Neural cell (in vitro differentiated cells): ENCODE data around the gene KREMEN1. TPM values are rescaled to one million over a fixed set of nuclear protein-coding genes. Genes with fewer than 3 reads are reported as not detected.

Experiments used
- H2AFZ ChIP-seq: fragments of 200-600, 300-800 bp; sonication (generic), shearing (Covaris generic); 2 replicates; pipeline ENCODE4 v1.6.0; 2014; ENCODE audit warnings: low read depth, mild to moderate bottlenecking, antibody characterized with exemption, low read length, moderate library complexity
- H3F3A ChIP-seq: fragments of 200-600 bp; shearing (Covaris generic); 2 replicates; pipeline ENCODE4 v1.6.1; 2016; ENCODE audit warnings: mild to moderate bottlenecking, moderate library complexity, mixed read lengths, antibody characterized with exemption, low read length; ENCODE audit not compliant: insufficient read depth, poor library complexity, severe bottlenecking
- H3K27ac ChIP-seq: fragments of 200-600, 300-800 bp; sonication (generic), shearing (Covaris generic); 2 replicates; pipeline ENCODE4 v1.5.1; 2014; ENCODE audit warnings: mild to moderate bottlenecking, low read length, moderate library complexity
- H3K27me3 ChIP-seq: fragments of 300-800, 200-600 bp; sonication (generic), shearing (Covaris generic); 2 replicates; pipeline ENCODE4 v1.6.0; 2014; ENCODE audit warnings: mild to moderate bottlenecking, low read depth, low read length, moderate library complexity; ENCODE audit not compliant: insufficient read depth
- H3K36me3 ChIP-seq: fragments of 300-800, 200-600 bp; sonication (generic), shearing (Covaris generic); 2 replicates; pipeline ENCODE4 v1.5.1; 2014; ENCODE audit warnings: mild to moderate bottlenecking, antibody characterized with exemption, low read length, moderate library complexity; ENCODE audit not compliant: insufficient read depth
- H3K4me2 ChIP-seq: fragments of 300-800, 200-600 bp; sonication (generic), shearing (Covaris generic); 2 replicates; pipeline ENCODE4 v1.6.0; 2014; ENCODE audit warnings: mild to moderate bottlenecking, low read length
- H3K4me3 ChIP-seq: fragments of 300-800, 200-600 bp; sonication (generic), shearing (Covaris generic); 2 replicates; pipeline ENCODE4 v1.5.1; 2014; ENCODE audit warnings: mild to moderate bottlenecking, low read length, moderate library complexity
- H3K79me2 ChIP-seq: fragments of 200-600 bp; shearing (Covaris generic); replicated peaks from 2 replicates; pipeline ENCODE4 v1.6.0; 2014; ENCODE audit warnings: mild to moderate bottlenecking, low read length, moderate library complexity; ENCODE audit not compliant: insufficient read depth
- H3K9ac ChIP-seq: fragments of 300-800, 200-600 bp; sonication (generic), shearing (Covaris generic); 2 replicates; pipeline ENCODE4 v1.6.1; 2016; ENCODE audit warnings: mild to moderate bottlenecking, low read length, mixed read lengths
- H3K9me2 ChIP-seq: fragments of 200-600 bp; shearing (Covaris generic); 2 replicates; pipeline ENCODE4 v1.6.1; 2016; ENCODE audit warnings: mild to moderate bottlenecking, low read length, mixed read lengths; ENCODE audit not compliant: insufficient read depth
- H3K9me3 ChIP-seq: fragments of 200-600, 300-800 bp; sonication (generic), shearing (Covaris generic); 2 replicates; pipeline ENCODE4 v1.6.1; 2016; ENCODE audit warnings: mild to moderate bottlenecking, mixed run types, low read length, moderate library complexity, mixed read lengths
- H4K20me1 ChIP-seq: fragments of 200-600 bp; shearing (Covaris generic); 2 replicates; pipeline ENCODE4 v1.6.1; 2016; ENCODE audit warnings: mild to moderate bottlenecking, mixed run types; ENCODE audit not compliant: insufficient read depth
- EP300 ChIP-seq: fragments of 450-650 bp; conservative IDR thresholded peaks from 2 replicates; pipeline ENCODE4 v1.6.1; 2014; ENCODE audit warnings: antibody characterized with exemption, mild to moderate bottlenecking, moderate library complexity; ENCODE audit not compliant: poor library complexity, severe bottlenecking
- EZH2 ChIP-seq: fragments of 200-600, 300-800 bp; shearing (Covaris generic), sonication (generic); IDR thresholded peaks from 2 replicates; pipeline ENCODE4 v1.6.1; 2014; ENCODE audit warnings: antibody characterized with exemption, low read length, borderline replicate concordance, mild to moderate bottlenecking; ENCODE audit not compliant: insufficient read depth, poor library complexity, severe bottlenecking
- MXI1 ChIP-seq: fragments of 450-650 bp; conservative IDR thresholded peaks from 2 replicates; pipeline ENCODE4 v1.6.1; 2014; ENCODE audit warnings: antibody characterized with exemption, mild to moderate bottlenecking; ENCODE audit not compliant: poor library complexity, severe bottlenecking
- POLR2AphosphoS5 ChIP-seq: IDR thresholded peaks from 2 replicates; pipeline ENCODE4 v1.6.1; 2012
- RAD21 ChIP-seq: fragments of 450-650 bp; conservative IDR thresholded peaks from 2 replicates; pipeline ENCODE4 v1.6.1; 2014; ENCODE audit warnings: antibody characterized with exemption, mild to moderate bottlenecking, moderate library complexity
- SMC3 ChIP-seq: fragments of 450-650 bp; conservative IDR thresholded peaks from 2 replicates; pipeline ENCODE4 v1.6.1; 2014; ENCODE audit warnings: antibody characterized with exemption, mild to moderate bottlenecking, moderate library complexity; ENCODE audit not compliant: poor library complexity
- TAF1 ChIP-seq: IDR thresholded peaks from 2 replicates; pipeline ENCODE4 v1.6.1; 2012; ENCODE audit warnings: low read depth
- polyA plus RNA-seq: library from polyadenylated mRNA; depleted of rRNA; stranded (reverse); fragments of >200 nt; gene quantifications from 2 replicates; pipeline ENCODE4 v1.2.3, GENCODE V29; 2014
- TF ChIP-seq, protein P1 (sequence below): IDR thresholded peaks from 2 replicates; pipeline ENCODE4 v1.6.1; 2012; ENCODE audit warnings: borderline replicate concordance
- TF ChIP-seq, protein P2 (sequence below): fragments of 450-650 bp; IDR thresholded peaks from 2 replicates; pipeline ENCODE4 v1.5.1; 2014; ENCODE audit warnings: antibody characterized with exemption, mild to moderate bottlenecking, moderate library complexity; ENCODE audit not compliant: poor library complexity, severe bottlenecking

KREMEN1 gene
- polyA plus RNA-seq, 1 donor from 2014 or later, result 3.3 TPM

DNA sequence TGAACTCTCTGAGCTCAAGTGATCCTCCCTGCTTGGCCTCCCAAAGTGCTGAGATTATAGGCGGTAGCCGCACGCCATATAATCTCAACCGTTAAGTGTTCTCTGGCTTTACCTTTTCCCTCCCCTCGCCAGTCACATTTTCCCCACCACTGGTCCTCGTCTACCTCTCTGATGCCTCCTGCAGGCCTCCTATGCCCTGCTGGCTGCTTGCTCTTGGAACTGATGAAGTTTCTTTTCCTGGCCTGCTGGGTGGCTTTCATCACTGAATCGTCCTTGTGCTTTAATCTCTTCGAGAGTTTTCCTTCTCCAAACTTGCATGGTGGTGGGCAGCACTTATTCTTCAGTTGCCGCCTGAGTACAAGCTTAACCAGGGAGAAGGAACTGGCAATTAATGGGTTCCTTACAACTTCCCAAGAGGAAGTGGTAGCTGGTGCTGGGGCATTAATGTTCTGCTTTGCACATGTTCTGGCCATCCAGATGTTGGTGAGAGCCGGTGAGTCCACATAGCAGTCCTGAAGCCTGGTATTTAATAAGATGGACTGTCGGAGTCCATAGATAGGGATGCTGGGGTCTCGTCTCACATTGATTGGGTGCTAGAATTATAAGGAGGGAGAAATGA lies 12.5 kb upstream of the KREMEN1 start:
- no peaks in the 10 kb centered on the region for H3K9me3 ChIP-seq
- H2AFZ ChIP-seq, result no peak overlapping the region
- no peak overlapping the region for H3K4me2 ChIP-seq
- no peaks in the 10 kb centered on the region for H3K79me2 ChIP-seq
- no peak overlapping the region for H3K4me3 ChIP-seq
- no peak overlapping the region for H3K9ac ChIP-seq
- no peaks in the 10 kb centered on the region for H3K36me3 ChIP-seq
- H4K20me1 ChIP-seq, result no peaks in the 10 kb centered on the region
- TF ChIP-seq EP300 (no peak), RAD21 (no peak)
- TF ChIP-seq, protein P1, sequence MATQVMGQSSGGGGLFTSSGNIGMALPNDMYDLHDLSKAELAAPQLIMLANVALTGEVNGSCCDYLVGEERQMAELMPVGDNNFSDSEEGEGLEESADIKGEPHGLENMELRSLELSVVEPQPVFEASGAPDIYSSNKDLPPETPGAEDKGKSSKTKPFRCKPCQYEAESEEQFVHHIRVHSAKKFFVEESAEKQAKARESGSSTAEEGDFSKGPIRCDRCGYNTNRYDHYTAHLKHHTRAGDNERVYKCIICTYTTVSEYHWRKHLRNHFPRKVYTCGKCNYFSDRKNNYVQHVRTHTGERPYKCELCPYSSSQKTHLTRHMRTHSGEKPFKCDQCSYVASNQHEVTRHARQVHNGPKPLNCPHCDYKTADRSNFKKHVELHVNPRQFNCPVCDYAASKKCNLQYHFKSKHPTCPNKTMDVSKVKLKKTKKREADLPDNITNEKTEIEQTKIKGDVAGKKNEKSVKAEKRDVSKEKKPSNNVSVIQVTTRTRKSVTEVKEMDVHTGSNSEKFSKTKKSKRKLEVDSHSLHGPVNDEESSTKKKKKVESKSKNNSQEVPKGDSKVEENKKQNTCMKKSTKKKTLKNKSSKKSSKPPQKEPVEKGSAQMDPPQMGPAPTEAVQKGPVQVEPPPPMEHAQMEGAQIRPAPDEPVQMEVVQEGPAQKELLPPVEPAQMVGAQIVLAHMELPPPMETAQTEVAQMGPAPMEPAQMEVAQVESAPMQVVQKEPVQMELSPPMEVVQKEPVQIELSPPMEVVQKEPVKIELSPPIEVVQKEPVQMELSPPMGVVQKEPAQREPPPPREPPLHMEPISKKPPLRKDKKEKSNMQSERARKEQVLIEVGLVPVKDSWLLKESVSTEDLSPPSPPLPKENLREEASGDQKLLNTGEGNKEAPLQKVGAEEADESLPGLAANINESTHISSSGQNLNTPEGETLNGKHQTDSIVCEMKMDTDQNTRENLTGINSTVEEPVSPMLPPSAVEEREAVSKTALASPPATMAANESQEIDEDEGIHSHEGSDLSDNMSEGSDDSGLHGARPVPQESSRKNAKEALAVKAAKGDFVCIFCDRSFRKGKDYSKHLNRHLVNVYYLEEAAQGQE, result no peak
- no peaks in the 10 kb centered on the region for H3K9me2 ChIP-seq
- no peaks in the 10 kb centered on the region for H3F3A ChIP-seq
- no peak overlapping the region for H3K27ac ChIP-seq
- no peaks in the 10 kb centered on the region for H3K27me3 ChIP-seq

DNA sequence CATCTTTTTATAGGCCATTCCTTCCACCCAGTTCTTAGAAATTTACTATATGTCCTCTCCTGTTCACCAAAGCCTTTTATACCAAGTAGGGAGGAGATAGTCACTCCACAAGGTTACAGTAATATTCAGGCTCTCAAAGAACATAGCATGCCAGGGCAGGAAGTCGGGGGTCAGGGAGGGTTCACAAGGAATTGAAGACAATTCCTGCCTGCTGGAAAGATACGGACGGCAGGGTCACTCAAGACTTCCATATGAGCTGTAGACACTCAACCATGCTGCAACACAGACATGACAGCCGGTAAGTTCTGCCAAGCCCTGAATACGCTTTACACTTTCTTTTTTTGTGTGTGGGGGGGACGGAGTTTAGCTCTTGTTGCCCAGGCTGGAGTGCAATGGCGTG lies 11.9 kb upstream of the KREMEN1 start:
- no peaks in the 10 kb centered on the region for H3K79me2 ChIP-seq
- H3K9me2 ChIP-seq, result no peaks in the 10 kb centered on the region
- H2AFZ ChIP-seq, result no peak overlapping the region
- no peaks in the 10 kb centered on the region for H3K9me3 ChIP-seq
- no peak overlapping the region for H3K4me3 ChIP-seq
- no peaks in the 10 kb centered on the region for H3K27me3 ChIP-seq
- no peaks in the 10 kb centered on the region for H4K20me1 ChIP-seq
- no peaks in the 10 kb centered on the region for H3F3A ChIP-seq
- no peak overlapping the region for H3K27ac ChIP-seq
- no peak overlapping the region for H3K4me2 ChIP-seq
- no peak overlapping the region for H3K9ac ChIP-seq
- no peaks in the 10 kb centered on the region for H3K36me3 ChIP-seq
- TF ChIP-seq SMC3 (no peak), RAD21 (no peak), TAF1 (no peak), POLR2AphosphoS5 (no peak), EZH2 (no peak), EP300 (no peak), MXI1 (no peak)
- TF ChIP-seq, protein P2, sequence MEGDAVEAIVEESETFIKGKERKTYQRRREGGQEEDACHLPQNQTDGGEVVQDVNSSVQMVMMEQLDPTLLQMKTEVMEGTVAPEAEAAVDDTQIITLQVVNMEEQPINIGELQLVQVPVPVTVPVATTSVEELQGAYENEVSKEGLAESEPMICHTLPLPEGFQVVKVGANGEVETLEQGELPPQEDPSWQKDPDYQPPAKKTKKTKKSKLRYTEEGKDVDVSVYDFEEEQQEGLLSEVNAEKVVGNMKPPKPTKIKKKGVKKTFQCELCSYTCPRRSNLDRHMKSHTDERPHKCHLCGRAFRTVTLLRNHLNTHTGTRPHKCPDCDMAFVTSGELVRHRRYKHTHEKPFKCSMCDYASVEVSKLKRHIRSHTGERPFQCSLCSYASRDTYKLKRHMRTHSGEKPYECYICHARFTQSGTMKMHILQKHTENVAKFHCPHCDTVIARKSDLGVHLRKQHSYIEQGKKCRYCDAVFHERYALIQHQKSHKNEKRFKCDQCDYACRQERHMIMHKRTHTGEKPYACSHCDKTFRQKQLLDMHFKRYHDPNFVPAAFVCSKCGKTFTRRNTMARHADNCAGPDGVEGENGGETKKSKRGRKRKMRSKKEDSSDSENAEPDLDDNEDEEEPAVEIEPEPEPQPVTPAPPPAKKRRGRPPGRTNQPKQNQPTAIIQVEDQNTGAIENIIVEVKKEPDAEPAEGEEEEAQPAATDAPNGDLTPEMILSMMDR, result no peak
- TF ChIP-seq, protein P1, result no peak
